ENCODE measurements around the gene SPTB.
A peak's percentile ranks its signal among the peaks of the same experiment; 100 is the strongest.
"Not testable (repeated sequence)": the region's sequence is repeated elsewhere in the genome, so short reads cannot be mapped to it uniquely, and the experiment has no call there.

Gene SPTB

GRCh38 chr14:64821651-64822050 is 58.1 kb downstream of the SPTB start:
- no peak for DNase-seq (ENCODE audit: low read depth)

- no peak for DNase-seq (ENCODE audit: low read depth)
Measured at GRCh38 chr14:64818151-64818550, 61.6 kb downstream of the SPTB start.

- no peak for DNase-seq (ENCODE audit: low read depth)
Measured at GRCh38 chr14:64817631-64818030, 62.1 kb downstream of the SPTB start.

DNA sequence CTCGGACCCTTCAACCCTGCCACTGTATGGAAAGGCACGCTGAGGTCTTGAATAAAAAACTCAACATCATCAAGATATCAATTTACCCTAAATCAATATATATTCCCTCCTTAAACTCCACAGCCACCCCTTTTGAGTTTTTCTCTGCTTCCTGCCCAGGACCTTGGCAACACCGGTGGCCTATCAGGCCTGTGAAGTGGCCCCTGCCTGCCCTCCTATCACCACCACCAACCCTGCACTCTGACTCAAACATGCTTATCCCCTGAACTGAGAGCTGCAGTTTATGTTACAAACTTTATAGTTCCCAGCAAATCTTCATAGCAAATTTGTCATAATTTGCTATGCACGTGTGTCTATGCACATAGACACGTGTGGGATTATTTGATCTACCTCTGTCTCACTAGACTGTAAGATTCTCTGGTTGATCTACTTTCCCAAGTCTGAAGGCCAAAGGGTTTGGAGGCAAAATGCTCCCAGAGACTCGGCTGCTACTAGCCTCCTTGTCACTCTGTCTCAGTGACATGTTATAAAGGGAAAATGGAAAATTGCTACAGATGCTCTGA is 63.4 kb downstream of the SPTB start:
- no peak for DNase-seq (ENCODE audit: low read depth)

- no peak for DNase-seq (ENCODE audit: low read depth)
Measured at GRCh38 chr14:64815257-64815656, 64.5 kb downstream of the SPTB start.

GRCh38 chr14:64812412-64812811 is 67.3 kb downstream of the SPTB start:
- no peak for DNase-seq (ENCODE audit: low read depth)

DNA sequence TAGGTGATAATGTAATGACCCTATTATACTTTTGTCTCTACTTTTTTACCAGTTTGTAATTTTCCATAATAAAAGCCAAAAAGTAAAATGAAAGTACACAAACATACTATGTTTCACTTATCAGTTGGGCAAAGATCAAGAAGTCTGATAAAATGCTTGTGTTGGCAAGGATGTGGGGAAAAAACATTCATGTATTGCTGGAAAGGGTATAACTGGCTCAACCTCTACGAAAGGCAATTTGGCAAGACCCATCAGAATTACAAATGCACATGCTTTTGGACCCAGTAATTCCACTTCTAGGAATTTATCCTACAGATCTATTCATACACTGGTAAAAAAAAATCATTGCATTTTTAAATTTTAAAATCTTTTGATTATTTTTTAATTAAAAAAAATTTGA is 68.0 kb downstream of the SPTB start:
- no peak for DNase-seq (ENCODE audit: low read depth)

- DNase-seq (ENCODE audit: low read depth) = no peak
Measured at GRCh38 chr14:64808449-64808848, 71.3 kb downstream of the SPTB start.

GRCh38 chr14:64807551-64807950 is 72.2 kb downstream of the SPTB start:
- DNase-seq (ENCODE audit: low read depth) = no peak

- DNase-seq (ENCODE audit: low read depth) = no peak
Measured at GRCh38 chr14:64806862-64807495, 72.7 kb downstream of the SPTB start.

- peak; percentile 49 for DNase-seq (ENCODE audit: low read depth)
Measured at GRCh38 chr14:64806202-64806861, 73.4 kb downstream of the SPTB start.

DNA sequence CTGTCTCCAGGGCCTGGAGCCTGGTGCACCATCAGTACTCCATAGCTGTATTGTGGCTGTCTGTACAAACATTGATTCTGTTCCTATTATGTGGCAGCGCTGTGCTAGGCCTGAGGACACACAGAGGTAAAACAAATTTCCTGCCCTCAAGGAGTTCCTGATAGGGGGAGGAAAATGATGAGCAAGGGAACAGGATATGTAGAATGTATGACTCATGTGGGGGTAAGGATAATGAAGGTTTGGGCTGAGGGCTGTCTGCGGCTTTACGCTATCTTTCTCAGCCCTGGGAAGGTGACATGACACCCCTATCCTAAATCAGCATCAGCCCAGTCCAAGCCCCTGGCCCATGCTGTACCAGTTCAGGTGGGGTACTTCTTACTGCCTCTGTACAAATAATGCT is 74.1 kb downstream of the SPTB start:
- DNase-seq (ENCODE audit: low read depth) = not testable (repeated sequence)

DNA sequence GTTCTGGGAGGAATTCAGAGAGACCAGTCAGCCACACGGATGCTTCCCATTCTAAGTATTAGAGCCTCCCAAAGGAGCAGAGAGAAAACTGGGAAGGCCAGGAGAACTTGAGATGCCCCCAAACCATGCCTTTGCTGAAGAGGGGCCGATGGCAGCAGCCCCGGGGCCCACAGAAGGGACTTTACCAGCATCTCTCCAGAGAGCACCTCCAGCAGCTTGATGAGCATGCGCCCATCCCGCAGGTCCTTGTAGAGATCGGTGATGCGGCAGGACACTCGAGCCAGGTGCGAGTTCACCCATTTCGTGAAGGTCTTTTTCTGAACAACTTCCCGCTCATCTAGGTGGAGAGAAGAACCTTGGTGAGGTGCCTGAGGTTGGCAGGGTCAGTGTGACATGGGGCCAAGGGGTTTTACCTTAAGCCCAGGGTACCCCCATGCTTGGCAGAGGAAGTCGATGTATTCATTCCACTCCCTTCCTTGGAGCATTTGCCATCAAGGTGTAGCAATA is 74.9 kb downstream of the SPTB start:
- DNase-seq (ENCODE audit: low read depth) = no peak

DNA sequence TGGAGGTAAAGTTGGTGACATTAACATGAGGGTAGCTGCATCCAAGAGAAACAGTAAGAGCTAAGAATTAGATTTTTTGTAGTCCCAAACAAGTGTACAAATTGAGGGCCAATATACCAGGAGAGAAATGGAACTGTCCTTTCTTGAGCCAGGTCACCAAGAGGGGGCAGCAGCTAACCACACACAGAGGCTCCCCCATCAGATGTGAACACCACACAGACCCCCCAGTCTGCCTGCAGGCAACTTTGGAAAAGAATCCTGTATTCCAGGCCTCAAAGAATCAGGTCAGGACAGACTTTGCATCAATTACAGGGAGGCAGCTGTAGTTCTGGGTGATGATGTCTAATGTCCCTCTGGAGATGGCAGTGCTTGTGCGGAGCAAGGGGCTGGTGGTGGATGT is 77.9 kb downstream of the SPTB start:
- no peak for DNase-seq (ENCODE audit: low read depth)

DNA sequence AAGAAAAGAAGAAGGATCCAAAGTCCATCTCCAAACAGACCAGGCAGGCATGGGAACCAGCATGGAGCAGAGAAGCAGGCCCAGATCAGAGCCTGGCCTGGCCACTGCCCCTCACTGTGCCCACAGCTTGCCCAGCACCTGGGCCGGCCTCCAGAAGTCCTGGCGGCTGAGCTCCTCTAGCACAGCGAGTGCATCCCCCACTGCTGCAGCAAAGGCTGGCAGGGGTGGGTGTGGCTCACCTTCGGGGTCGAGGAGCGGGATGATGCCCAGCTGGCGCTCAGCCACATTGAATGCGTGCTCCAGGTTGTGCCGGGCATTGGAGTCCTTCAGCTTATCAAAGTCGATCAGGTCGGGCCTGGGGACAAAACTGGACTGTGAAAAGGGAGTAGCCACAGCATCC is 78.7 kb downstream of the SPTB start:
- DNase-seq (ENCODE audit: low read depth) = no peak

DNA sequence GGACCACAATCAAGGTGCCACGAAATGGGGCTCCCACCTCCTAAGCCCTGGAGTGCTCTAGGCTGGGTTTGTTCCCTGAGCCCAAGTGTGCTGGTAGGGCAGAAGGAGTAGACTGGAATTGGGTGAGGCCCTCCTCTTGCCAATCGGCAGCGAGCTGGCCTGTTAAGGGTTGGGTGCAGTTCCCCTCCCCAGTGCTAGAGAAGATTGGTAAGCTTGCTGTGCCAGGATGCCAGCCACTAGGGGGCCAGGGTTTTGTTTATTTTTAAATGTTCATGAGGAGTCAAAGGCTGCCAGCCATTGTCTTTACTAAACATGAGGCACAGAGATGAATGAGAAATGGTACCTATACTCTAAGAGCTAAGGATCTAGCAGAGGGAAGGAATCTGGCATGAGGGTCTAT is 79.7 kb downstream of the SPTB start:
- peak; percentile 33 for DNase-seq (ENCODE audit: low read depth)

DNA sequence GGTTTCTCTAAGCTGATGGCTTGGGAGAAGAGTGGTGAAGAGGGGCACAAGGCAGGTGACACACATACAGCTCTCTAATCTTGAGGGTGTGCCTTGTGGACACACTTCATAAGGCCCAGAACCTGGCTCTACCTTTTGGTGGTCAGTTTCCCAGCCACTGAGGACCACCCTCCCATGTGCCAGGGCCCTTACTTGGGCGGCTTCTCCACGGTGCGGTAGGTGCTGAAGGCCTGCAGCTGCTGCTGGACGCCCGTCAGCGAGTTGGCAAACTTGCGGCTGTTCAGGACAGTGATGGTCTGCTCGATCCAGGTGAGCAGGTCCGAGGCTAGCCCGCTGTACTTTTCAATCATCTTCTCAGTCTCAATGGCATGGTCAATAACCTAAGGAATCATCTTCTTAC is 80.2 kb downstream of the SPTB start:
- no peak for DNase-seq (ENCODE audit: low read depth)

DNA sequence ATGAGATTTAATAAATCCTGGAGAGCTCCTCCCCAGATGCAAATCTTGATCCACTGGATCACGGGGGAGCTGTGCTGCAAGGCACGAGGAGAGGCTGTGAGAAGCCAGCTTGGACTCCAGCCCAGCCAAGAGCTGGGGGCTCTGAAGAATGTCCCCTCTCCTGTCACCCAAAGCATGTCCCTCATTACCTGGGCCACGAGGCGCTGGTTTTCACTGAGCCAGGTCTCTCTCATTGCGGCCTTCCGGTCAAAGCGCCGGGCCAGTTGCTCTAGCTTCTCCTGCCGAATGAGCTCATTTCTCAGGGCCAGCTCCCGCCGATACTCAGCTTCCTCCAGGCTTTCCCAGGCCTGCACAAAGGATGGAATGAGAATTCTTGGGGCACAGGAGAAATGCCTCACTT is 83.3 kb downstream of the SPTB start:
- DNase-seq (ENCODE audit: low read depth) = no peak

DNA sequence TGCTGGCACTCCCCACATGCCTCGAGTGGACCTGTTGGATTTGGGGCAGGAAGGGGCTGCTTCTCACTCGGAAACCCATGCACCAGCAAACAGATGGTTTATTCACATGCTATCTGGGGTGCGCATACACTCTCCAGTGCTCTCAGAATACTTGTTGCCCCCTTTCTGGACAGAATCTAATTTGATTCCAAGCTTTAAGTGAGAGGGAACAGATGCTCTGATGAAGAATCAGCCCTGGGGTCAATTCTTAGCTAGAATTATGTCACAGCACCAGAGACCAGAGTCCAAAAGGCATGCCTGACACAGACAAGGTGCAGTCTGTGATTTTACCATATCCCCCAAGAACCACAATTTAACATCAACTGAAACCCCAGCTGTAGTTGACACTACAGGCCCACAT is 83.8 kb downstream of the SPTB start:
- no peak for DNase-seq (ENCODE audit: low read depth)

GRCh38 chr14:64795211-64795610 is 84.5 kb downstream of the SPTB start:
- DNase-seq (ENCODE audit: low read depth) = no peak

- DNase-seq (ENCODE audit: low read depth) = no peak
Measured at GRCh38 chr14:64792871-64793560, 86.7 kb downstream of the SPTB start.

GRCh38 chr14:64792231-64792630 is 87.5 kb downstream of the SPTB start:
- no peak for DNase-seq (ENCODE audit: low read depth)

- DNase-seq (ENCODE audit: low read depth) = no peak
Measured at GRCh38 chr14:64790478-64790877, 89.2 kb downstream of the SPTB start.

Data from fibroblast of gingiva (primary cell).